Upper lobe of left lung (tissue), 4 donors: Measurements from ENCODE around the gene RPL22.

Experiments used
- EP300 ChIP-seq, 4 donors: sonication (generic); formaldehyde crosslinking; IDR thresholded peaks; one replicate each; pipeline ENCODE4 v1.5.1; 2017; ENCODE audit warnings: antibody characterized with exemption in 4 of 4, control low read depth in 2 of 4
- POLR2A ChIP-seq, 4 donors: fragments of 450-650 bp; IDR thresholded peaks; one replicate each; pipeline ENCODE4 v1.5.1; 2016 to 2017; ENCODE audit warnings: antibody characterized with exemption in 4 of 4, mild to moderate bottlenecking in 2 of 4
- TF ChIP-seq, protein P1 (sequence below), 6 experiments: fragments of 450-650 bp in 4 of 6; fragments of 200-600 bp in 2 of 6; sonication (generic) in 2 of 6; IDR thresholded peaks; one replicate each; pipeline ENCODE4 v1.5.1; 2016 to 2019; ENCODE audit warnings: antibody characterized with exemption in 6 of 6

DNA sequence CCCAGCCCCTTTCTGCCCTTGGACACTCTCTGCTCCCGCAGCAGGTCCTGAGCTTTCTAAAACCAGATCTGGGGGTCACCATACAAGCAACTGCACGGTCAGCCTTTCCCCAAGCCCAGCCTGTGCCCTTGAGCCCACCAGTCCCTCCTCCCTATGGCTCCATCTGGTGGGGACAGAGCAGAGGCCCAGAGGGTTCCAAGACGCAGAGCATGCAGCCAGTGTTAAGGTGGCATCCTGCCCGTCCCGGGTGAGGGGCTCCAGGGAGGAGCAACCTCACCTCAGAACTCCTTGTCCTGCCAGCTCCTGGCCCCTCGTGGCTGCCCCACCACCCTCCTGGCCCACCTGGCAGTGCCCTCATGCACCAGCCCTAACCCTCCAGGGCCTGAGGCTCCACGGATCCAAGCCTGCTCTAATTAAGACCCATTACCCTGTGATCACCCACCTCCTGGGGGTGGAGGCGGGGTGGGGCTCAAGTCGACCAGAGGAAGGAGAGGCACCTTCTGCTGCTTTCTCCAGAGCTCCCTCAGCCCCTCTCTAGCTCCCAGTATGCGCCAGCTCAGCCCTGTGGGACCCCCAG is 27.8 kb downstream of the RPL22 start:
- no peak for TF ChIP-seq POLR2A (IDR thresholded peaks at IDR 0.05)
- TF ChIP-seq EP300 (IDR thresholded peaks at IDR 0.05): no peak
- TF ChIP-seq, protein P1, sequence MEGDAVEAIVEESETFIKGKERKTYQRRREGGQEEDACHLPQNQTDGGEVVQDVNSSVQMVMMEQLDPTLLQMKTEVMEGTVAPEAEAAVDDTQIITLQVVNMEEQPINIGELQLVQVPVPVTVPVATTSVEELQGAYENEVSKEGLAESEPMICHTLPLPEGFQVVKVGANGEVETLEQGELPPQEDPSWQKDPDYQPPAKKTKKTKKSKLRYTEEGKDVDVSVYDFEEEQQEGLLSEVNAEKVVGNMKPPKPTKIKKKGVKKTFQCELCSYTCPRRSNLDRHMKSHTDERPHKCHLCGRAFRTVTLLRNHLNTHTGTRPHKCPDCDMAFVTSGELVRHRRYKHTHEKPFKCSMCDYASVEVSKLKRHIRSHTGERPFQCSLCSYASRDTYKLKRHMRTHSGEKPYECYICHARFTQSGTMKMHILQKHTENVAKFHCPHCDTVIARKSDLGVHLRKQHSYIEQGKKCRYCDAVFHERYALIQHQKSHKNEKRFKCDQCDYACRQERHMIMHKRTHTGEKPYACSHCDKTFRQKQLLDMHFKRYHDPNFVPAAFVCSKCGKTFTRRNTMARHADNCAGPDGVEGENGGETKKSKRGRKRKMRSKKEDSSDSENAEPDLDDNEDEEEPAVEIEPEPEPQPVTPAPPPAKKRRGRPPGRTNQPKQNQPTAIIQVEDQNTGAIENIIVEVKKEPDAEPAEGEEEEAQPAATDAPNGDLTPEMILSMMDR (IDR thresholded peaks at IDR 0.05): no peak
